ENCODE data around the gene SORCS2. TPM values are rescaled to one million over a fixed set of nuclear protein-coding genes. Genes with fewer than 3 reads are reported as not detected.

Gene SORCS2
- polyA plus RNA-seq, 1 donor (not counting 4 experiments of a cell fraction or from before 2014, with no cell fraction given), result 0.09 TPM

DNA sequence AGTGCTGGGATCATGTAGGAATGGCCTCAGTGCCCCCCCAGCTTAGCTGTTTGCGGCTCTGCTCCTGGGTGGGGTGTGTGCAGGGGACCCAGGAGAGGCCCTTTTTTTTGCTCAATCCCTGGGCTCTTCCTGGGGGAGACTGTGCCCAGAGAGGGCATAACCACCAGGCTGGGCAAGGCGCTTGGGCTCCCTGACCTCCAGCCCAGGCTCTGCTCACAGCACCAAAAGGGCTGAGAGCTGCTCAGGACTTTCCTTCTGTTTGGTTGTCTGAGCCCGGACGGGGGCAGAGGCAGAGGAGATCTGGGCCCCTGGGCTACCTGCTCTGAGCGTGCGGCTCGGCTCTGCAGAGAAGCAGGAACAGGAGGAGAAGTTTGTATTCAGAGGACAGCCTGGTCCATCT is 177.7 kb downstream of the SORCS2 start:
- Histone ChIP-seq H4K20me1 (ENCODE audit: control insufficient read depth, extremely low read depth, insufficient read depth, low read length) (no peaks in the 10 kb centered on the region), H2AFZ (ENCODE audit: control insufficient read depth, low read length) (no peak overlapping the region), H3K4me2 (ENCODE audit: control insufficient read depth, extremely low read depth, insufficient read depth, low read depth, low read length) (no peak overlapping the region), H3K9me1 (ENCODE audit: control insufficient read depth, extremely low read depth, insufficient read depth, low read length) (no peaks in the 10 kb centered on the region), H3K27me3 (ENCODE audit: control insufficient read depth, extremely low read depth, insufficient read depth, low read length) (peaks cover 24% of the 10 kb centered on the region), H3K27ac (ENCODE audit: control insufficient read depth, insufficient read depth, low read length) (no peak overlapping the region), H3K4me1 (ENCODE audit: control insufficient read depth, extremely low read depth, insufficient read depth, low read length) (no peaks in the 10 kb centered on the region), H3K4me3 (ENCODE audit: control insufficient read depth in 2 of 3, extremely low read depth in 1 of 3, insufficient read depth in 2 of 3, low read depth in 1 of 3, low read length in 3 of 3) (no peak overlapping the region), H3K9me3 (ENCODE audit: control insufficient read depth, low read depth, low read length) (no peaks in the 10 kb centered on the region), H3K9ac (ENCODE audit: control insufficient read depth, extremely low read depth, insufficient read depth, low read length) (no peak overlapping the region), H3K36me3 (ENCODE audit: control insufficient read depth in 2 of 2, extremely low read depth in 1 of 2, insufficient read depth in 2 of 2, low read length in 2 of 2) (no peaks in the 10 kb centered on the region), H3K79me2 (ENCODE audit: control insufficient read depth, insufficient read depth, low read length) (no peaks in the 10 kb centered on the region)
- TF ChIP-seq, protein P1, sequence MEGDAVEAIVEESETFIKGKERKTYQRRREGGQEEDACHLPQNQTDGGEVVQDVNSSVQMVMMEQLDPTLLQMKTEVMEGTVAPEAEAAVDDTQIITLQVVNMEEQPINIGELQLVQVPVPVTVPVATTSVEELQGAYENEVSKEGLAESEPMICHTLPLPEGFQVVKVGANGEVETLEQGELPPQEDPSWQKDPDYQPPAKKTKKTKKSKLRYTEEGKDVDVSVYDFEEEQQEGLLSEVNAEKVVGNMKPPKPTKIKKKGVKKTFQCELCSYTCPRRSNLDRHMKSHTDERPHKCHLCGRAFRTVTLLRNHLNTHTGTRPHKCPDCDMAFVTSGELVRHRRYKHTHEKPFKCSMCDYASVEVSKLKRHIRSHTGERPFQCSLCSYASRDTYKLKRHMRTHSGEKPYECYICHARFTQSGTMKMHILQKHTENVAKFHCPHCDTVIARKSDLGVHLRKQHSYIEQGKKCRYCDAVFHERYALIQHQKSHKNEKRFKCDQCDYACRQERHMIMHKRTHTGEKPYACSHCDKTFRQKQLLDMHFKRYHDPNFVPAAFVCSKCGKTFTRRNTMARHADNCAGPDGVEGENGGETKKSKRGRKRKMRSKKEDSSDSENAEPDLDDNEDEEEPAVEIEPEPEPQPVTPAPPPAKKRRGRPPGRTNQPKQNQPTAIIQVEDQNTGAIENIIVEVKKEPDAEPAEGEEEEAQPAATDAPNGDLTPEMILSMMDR (optimal IDR thresholded peaks at IDR 0.05 in 1 of 3, IDR thresholded peaks at IDR 0.05 in 1 of 3, conservative IDR thresholded peaks at IDR 0.05 in 1 of 3; ENCODE audit: extremely low read depth in 1 of 3, insufficient read depth in 2 of 3, low read length in 3 of 3), result no peak
- no peak for TF ChIP-seq EZH2 (IDR thresholded peaks at IDR 0.05; ENCODE audit: low read length)
- DNase-seq (ENCODE audit: low read depth, low spot score), result no peak
- dilution Hi-C loops (cut with MboI; ENCODE audit: extremely low pct_ligation_motif_present, low sequenced_read_pairs), result no loop called here
- no peak for FAIRE-seq

DNA sequence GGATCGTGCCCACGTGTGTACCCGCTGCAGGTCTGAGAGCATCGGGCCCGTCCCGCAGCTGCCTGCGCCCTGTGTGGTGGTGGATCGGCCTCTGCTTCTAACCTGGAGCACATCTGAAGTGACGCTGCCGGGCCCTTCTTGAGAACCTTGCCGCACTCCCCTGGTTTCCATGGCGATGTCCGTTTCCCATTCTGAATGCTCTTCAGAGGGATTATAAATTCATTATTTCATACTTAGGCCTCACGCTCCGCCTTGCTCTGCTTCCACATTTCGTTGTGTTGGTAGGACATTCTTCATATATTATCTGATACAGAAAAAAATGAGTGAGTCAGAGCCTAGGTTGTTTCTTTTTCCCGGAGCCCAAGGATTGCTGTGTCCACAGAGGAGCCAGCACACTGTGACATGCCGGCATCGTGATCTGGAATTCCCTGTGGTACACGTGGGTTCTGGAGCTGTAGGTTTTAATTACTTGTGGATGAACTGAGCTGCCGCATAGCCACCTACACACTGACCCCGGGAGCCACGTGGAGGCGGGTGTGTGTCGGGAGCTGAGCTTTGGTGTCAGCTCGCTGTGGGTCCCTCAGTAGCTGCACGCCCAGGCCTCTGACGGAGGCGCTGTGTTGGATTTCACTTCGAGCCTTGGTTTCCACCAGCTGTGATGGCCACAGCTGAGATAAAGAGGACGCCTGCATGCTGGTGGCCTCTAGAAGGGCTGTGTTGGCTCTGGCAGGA is 179.0 kb downstream of the SORCS2 start:
- Histone ChIP-seq H3K9me1 (ENCODE audit: control insufficient read depth, extremely low read depth, insufficient read depth, low read length) (no peaks in the 10 kb centered on the region), H3K79me2 (ENCODE audit: control insufficient read depth, insufficient read depth, low read length) (no peaks in the 10 kb centered on the region), H4K20me1 (ENCODE audit: control insufficient read depth, extremely low read depth, insufficient read depth, low read length) (no peaks in the 10 kb centered on the region), H3K36me3 (ENCODE audit: control insufficient read depth in 2 of 2, extremely low read depth in 1 of 2, insufficient read depth in 2 of 2, low read length in 2 of 2) (no peaks in the 10 kb centered on the region), H3K27me3 (ENCODE audit: control insufficient read depth, extremely low read depth, insufficient read depth, low read length) (peaks cover 11% of the 10 kb centered on the region), H3K27ac (ENCODE audit: control insufficient read depth, insufficient read depth, low read length) (no peak overlapping the region), H3K4me1 (ENCODE audit: control insufficient read depth, extremely low read depth, insufficient read depth, low read length) (no peaks in the 10 kb centered on the region), H2AFZ (ENCODE audit: control insufficient read depth, low read length) (no peak overlapping the region), H3K9me3 (ENCODE audit: control insufficient read depth, low read depth, low read length) (no peaks in the 10 kb centered on the region), H3K4me3 (ENCODE audit: control insufficient read depth in 2 of 3, extremely low read depth in 1 of 3, insufficient read depth in 2 of 3, low read depth in 1 of 3, low read length in 3 of 3) (no peak overlapping the region), H3K4me2 (ENCODE audit: control insufficient read depth, extremely low read depth, insufficient read depth, low read depth, low read length) (no peak overlapping the region), H3K9ac (ENCODE audit: control insufficient read depth, extremely low read depth, insufficient read depth, low read length) (no peak overlapping the region)
- TF ChIP-seq EZH2 (IDR thresholded peaks at IDR 0.05; ENCODE audit: low read length), result no peak
- TF ChIP-seq, protein P1 (optimal IDR thresholded peaks at IDR 0.05 in 1 of 3, IDR thresholded peaks at IDR 0.05 in 1 of 3, conservative IDR thresholded peaks at IDR 0.05 in 1 of 3; ENCODE audit: extremely low read depth in 1 of 3, insufficient read depth in 2 of 3, low read length in 3 of 3), result no peak
- no peak for DNase-seq (ENCODE audit: low read depth, low spot score)
- FAIRE-seq, result no peak
- dilution Hi-C loops (cut with MboI; ENCODE audit: extremely low pct_ligation_motif_present, low sequenced_read_pairs), result no loop called here

Measured in keratinocyte (primary cell).